Neural cell (in vitro differentiated cells): ENCODE results near the gene CAPN12.

Source experiments
- EZH2 ChIP-seq: fragments of 200-600, 300-800 bp; shearing (Covaris generic), sonication (generic); IDR thresholded peaks from 2 replicates; pipeline ENCODE4 v1.6.1; 2014; ENCODE audit warnings: antibody characterized with exemption, low read length, borderline replicate concordance, mild to moderate bottlenecking; ENCODE audit not compliant: insufficient read depth, poor library complexity, severe bottlenecking
- SMC3 ChIP-seq: fragments of 450-650 bp; conservative IDR thresholded peaks from 2 replicates; pipeline ENCODE4 v1.6.1; 2014; ENCODE audit warnings: antibody characterized with exemption, mild to moderate bottlenecking, moderate library complexity; ENCODE audit not compliant: poor library complexity
- TF ChIP-seq, protein P1 (sequence below): fragments of 450-650 bp; IDR thresholded peaks from 2 replicates; pipeline ENCODE4 v1.5.1; 2014; ENCODE audit warnings: antibody characterized with exemption, mild to moderate bottlenecking, moderate library complexity; ENCODE audit not compliant: poor library complexity, severe bottlenecking

DNA sequence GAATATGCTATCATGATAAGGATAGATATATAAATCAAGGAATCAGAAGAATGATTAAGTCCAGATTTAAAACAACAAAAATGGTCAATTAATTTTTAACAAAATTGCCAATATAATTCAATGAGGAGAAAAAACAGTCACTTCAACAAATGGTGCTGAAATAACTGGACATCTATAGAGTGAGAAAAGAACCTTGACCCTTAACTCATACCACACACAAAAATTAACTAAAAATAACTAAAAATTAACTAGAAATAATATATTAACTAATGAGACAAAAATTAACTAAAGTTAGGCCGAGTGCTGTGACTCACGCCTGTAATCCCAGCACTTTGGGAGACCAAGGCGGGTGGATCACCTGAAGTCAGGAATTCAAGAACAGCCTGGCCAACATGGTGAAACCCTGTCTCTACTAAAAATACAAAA is 19.5 kb upstream of the CAPN12 start:
- TF ChIP-seq, protein P1, sequence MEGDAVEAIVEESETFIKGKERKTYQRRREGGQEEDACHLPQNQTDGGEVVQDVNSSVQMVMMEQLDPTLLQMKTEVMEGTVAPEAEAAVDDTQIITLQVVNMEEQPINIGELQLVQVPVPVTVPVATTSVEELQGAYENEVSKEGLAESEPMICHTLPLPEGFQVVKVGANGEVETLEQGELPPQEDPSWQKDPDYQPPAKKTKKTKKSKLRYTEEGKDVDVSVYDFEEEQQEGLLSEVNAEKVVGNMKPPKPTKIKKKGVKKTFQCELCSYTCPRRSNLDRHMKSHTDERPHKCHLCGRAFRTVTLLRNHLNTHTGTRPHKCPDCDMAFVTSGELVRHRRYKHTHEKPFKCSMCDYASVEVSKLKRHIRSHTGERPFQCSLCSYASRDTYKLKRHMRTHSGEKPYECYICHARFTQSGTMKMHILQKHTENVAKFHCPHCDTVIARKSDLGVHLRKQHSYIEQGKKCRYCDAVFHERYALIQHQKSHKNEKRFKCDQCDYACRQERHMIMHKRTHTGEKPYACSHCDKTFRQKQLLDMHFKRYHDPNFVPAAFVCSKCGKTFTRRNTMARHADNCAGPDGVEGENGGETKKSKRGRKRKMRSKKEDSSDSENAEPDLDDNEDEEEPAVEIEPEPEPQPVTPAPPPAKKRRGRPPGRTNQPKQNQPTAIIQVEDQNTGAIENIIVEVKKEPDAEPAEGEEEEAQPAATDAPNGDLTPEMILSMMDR: no peak
- TF ChIP-seq EZH2: no peak
- no peak for TF ChIP-seq SMC3
